Measurements from ENCODE around the gene MAPKAP1.

GRCh38 chr9:125524583-125525355 lies 182.2 kb downstream of the MAPKAP1 start:
- TF ChIP-seq ZNF274 (IDR thresholded peaks at IDR 0.05; ENCODE audit: low read depth, low read length) = no peak
- peak; percentile 48 for TF ChIP-seq YY1 (IDR thresholded peaks at IDR 0.05; ENCODE audit: insufficient read depth, insufficient read length)
- TF ChIP-seq SUZ12 (IDR thresholded peaks at IDR 0.05; ENCODE audit: extremely low read depth, insufficient read depth, insufficient read length) = no peak
